ENCODE measurements around the gene DDX17. TPM values are rescaled to one million over a fixed set of nuclear protein-coding genes. Genes with fewer than 3 reads are reported as not detected.

The DDX17 gene
- total RNA-seq, 4 donors from 2014 or later = 583 to 733 (median 616) TPM

DNA sequence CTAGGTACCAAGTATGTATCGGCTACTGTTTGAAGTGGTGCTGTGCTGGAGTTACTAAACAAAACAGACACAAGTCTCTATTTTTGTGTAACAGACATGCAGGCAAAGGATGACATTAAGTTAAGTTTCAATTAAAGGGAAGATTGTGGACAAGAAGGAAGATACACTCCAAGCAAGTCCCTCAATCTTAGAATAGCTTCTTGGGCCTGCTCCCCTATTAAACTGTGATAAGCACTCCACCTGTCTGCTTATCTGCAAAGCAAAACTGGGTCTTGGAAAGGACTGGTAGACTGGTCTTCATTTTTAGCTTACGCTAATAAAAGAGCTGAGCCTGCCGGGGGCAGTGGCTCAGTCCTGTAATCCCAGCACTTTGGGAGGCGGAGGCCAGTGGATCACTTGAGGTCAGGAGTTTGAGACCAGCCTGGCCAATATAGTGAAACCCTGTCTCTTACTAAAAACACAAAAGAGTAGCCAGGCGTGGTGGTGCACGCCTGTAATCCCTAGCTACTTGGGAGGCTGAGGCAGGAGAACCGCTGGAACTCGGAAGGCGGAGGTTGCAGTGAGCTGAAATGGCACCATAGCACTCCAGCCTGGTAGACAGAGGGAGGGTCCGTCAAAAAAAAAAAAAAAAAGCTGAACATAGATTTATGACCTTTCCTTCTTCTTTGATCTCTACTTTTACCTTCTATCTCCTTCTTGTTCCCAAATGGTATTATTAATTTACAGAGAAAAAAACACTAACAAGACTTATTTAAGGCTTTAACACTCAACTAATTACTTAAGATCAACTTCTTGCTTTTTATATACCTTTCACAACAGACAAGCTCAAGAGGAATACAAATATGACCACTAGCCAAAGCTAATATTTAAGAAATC, 4.1 kb downstream of the DDX17 start:
- H3K4me3 ChIP-seq = peak overlapping the region in 2 of 4 donors; percentile 80 to 91
- no peaks in the 10 kb centered on the region for H3K9me3 ChIP-seq
- H3K27me3 ChIP-seq = no peaks in the 10 kb centered on the region
- peaks cover 0 to 57% (median 13%) of the 10 kb centered on the region in 4 donors for H3K4me1 ChIP-seq
- H3K36me3 ChIP-seq = peaks cover 0 to 51% (median 0%) of the 10 kb centered on the region in 3 donors
- H3K27ac ChIP-seq = no peak overlapping the region
- DNase-seq = no peak
- TF ChIP-seq CTCF (IDR thresholded peaks at IDR 0.05) = no peak
- TF ChIP-seq POLR2A (IDR thresholded peaks at IDR 0.05) = no peak

DNA sequence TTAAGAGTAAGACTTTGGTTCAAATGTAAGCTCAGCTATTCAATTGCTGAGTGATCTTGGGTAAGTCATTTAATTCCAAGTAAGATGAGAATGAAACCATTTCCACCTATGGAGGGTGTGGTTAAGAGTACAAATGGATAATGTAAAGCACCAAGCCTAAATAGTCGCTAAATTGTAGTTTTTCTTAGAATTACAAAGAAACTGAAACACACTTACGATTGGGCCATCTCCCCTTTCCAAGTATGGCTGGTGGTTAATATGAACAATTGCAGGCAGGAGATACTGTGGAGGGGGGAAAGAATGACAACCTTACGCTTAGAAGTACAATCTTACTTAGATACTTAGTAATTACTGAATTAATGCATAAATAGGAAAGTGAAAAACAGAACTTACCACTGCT, 8.2 kb downstream of the DDX17 start:
- H3K27me3 ChIP-seq = no peaks in the 10 kb centered on the region
- H3K36me3 ChIP-seq = peaks cover 0 to 93% (median 10%) of the 10 kb centered on the region in 3 donors
- H3K4me1 ChIP-seq = peaks cover 0 to 37% (median 6%) of the 10 kb centered on the region in 4 donors
- no peak for TF ChIP-seq CTCF (IDR thresholded peaks at IDR 0.05)
- TF ChIP-seq POLR2A (IDR thresholded peaks at IDR 0.05) = no peak
- no peak overlapping the region for H3K4me3 ChIP-seq
- H3K9me3 ChIP-seq = no peaks in the 10 kb centered on the region
- no peak for DNase-seq
- H3K27ac ChIP-seq = no peak overlapping the region

- Histone ChIP-seq H3K36me3 (peaks cover 0 to 99% (median 14%) of the 10 kb centered on the region in 3 donors), H3K27ac (no peak overlapping the region), H3K27me3 (no peaks in the 10 kb centered on the region), H3K9me3 (no peaks in the 10 kb centered on the region), H3K4me1 (peaks cover 0 to 24% (median 0%) of the 10 kb centered on the region in 4 donors), H3K4me3 (no peak overlapping the region)
- TF ChIP-seq POLR2A (IDR thresholded peaks at IDR 0.05) (no peak), CTCF (IDR thresholded peaks at IDR 0.05) (no peak)
- no peak for DNase-seq
These were observed 11.2 kb downstream of the DDX17 start for GRCh38 chr22:38494939-38495338.

- no peak for DNase-seq
- Histone ChIP-seq H3K36me3 (peaks cover 0 to 99% (median 14%) of the 10 kb centered on the region in 3 donors), H3K4me3 (no peak overlapping the region), H3K27ac (no peak overlapping the region), H3K9me3 (no peaks in the 10 kb centered on the region), H3K4me1 (peaks cover 0 to 19% (median 0%) of the 10 kb centered on the region in 4 donors), H3K27me3 (no peaks in the 10 kb centered on the region)
- TF ChIP-seq POLR2A (IDR thresholded peaks at IDR 0.05) = no peak
- TF ChIP-seq CTCF (IDR thresholded peaks at IDR 0.05) = no peak
These were observed 11.6 kb downstream of the DDX17 start for GRCh38 chr22:38494498-38494897.

GRCh38 chr22:38491707-38492348, 14.3 kb downstream of the DDX17 start:
- H3K27me3 ChIP-seq = no peaks in the 10 kb centered on the region
- no peak for DNase-seq
- no peak for TF ChIP-seq POLR2A (IDR thresholded peaks at IDR 0.05)
- no peak for TF ChIP-seq CTCF (IDR thresholded peaks at IDR 0.05)
- no peak overlapping the region for H3K4me3 ChIP-seq
- no peaks in the 10 kb centered on the region for H3K9me3 ChIP-seq
- H3K4me1 ChIP-seq = peaks cover 0 to 12% (median 0%) of the 10 kb centered on the region in 4 donors
- H3K27ac ChIP-seq = peak overlapping the region in 2 of 4 donors; percentile 28 to 42
- peaks cover 0 to 99% (median 14%) of the 10 kb centered on the region in 3 donors for H3K36me3 ChIP-seq

Data from Peyer's patch (tissue), 4 donors.